ENCODE measurements around the gene DPYSL3. TPM values are rescaled to one million over a fixed set of nuclear protein-coding genes. Genes with fewer than 3 reads are reported as not detected.

DPYSL3 gene
- total RNA-seq, 4 donors from 2014 or later, result 5.2 to 62.9 (median 14.0) TPM

DNA sequence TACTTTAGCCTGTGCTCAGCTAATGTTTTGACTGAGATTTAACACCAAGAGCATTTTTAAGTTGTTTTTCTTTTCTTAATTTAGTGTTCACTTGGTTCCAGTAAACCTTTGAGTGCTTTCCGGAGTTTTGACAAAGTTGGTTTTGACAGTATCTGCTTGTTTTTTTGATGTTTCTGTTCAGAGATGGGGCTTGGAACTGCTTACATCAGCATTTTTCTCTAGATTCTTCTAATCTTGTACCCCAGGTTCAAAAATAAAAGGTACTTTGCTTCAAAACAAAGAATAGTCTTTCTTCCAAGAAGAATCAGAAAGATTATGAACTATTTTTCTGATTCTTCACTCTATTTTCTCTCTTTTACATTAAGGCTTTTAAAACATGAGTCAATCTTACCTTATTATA lies 132.2 kb downstream of the DPYSL3 start:
- Histone ChIP-seq H3K9me3 (no peaks in the 10 kb centered on the region), H3K36me3 (no peaks in the 10 kb centered on the region), H3K27ac (no peak overlapping the region), H3K4me3 (no peak overlapping the region), H3K4me1 (no peaks in the 10 kb centered on the region), H3K27me3 (peaks cover 0 to 4% (median 0%) of the 10 kb centered on the region in 4 donors)
- DNase-seq, result no peak
- TF ChIP-seq POLR2A (IDR thresholded peaks at IDR 0.05), result no peak
- TF ChIP-seq, protein P1, sequence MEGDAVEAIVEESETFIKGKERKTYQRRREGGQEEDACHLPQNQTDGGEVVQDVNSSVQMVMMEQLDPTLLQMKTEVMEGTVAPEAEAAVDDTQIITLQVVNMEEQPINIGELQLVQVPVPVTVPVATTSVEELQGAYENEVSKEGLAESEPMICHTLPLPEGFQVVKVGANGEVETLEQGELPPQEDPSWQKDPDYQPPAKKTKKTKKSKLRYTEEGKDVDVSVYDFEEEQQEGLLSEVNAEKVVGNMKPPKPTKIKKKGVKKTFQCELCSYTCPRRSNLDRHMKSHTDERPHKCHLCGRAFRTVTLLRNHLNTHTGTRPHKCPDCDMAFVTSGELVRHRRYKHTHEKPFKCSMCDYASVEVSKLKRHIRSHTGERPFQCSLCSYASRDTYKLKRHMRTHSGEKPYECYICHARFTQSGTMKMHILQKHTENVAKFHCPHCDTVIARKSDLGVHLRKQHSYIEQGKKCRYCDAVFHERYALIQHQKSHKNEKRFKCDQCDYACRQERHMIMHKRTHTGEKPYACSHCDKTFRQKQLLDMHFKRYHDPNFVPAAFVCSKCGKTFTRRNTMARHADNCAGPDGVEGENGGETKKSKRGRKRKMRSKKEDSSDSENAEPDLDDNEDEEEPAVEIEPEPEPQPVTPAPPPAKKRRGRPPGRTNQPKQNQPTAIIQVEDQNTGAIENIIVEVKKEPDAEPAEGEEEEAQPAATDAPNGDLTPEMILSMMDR (IDR thresholded peaks at IDR 0.05), result no peak
- 78 to 87% methylated on average over 1 of the region's 1 CpG for WGBS, 2 donors
- intact Hi-C loops (cut with DNase I), result no loop called here

DNA sequence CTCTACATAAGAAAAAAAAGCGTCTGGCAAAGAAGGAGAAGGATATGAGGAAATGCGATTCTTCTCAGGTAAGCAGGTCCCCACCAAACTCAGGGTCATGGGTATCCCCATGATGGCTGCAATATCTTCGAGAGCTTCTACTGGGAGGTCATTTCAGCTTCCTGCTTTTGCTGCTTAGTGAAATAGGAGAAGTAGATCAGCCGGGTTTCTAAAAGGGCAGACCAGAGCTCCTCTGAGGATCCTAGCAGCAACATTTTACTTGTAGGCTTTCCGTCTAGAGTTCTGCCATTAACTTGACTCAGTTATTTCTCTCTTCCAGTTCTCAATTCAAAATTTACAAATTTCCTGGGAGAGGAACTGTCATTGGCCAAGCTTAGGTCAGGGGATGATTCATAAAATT lies 134.7 kb downstream of the DPYSL3 start:
- DNase-seq, result no peak
- intact Hi-C loops (cut with DNase I), result no loop called here
- Histone ChIP-seq H3K36me3 (no peaks in the 10 kb centered on the region), H3K27me3 (peaks cover 0 to 4% (median 0%) of the 10 kb centered on the region in 4 donors), H3K4me3 (no peak overlapping the region), H3K9me3 (no peaks in the 10 kb centered on the region), H3K4me1 (no peaks in the 10 kb centered on the region), H3K27ac (no peak overlapping the region)
- 74 to 83% methylated on average over 5 of the region's 5 CpGs for WGBS, 2 donors
- TF ChIP-seq, protein P1 (IDR thresholded peaks at IDR 0.05), result no peak
- TF ChIP-seq POLR2A (IDR thresholded peaks at IDR 0.05), result no peak

DNA sequence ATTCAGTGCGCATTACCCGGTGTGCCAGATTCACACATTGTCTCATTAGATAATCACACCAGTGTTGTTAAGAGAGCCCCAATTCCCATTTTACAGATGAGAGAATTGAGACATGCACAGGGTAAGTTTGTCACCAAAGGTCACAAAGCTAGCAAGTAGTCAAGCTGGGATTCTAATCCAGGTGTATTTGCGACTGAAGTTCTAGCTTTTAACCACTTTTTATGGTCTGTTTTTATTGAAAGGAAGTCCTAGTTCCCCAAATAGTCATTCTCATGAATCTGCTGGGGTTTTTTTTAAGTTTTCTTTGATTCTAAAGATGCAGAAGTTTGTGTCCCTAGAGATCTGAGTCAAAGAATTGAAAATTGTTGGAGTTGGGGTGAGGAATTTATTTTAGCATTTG lies 136.5 kb downstream of the DPYSL3 start:
- Histone ChIP-seq H3K36me3 (no peaks in the 10 kb centered on the region), H3K4me1 (no peaks in the 10 kb centered on the region), H3K4me3 (no peak overlapping the region), H3K27ac (no peak overlapping the region), H3K27me3 (peaks cover 0 to 2% (median 0%) of the 10 kb centered on the region in 4 donors), H3K9me3 (no peaks in the 10 kb centered on the region)
- WGBS, 2 donors, result 78 to 90% methylated on average over 3 of the region's 3 CpGs
- intact Hi-C loops (cut with DNase I), result loop anchor here (5.0 kb wide), 1 partner anchor 151 kb away; no protein-coding TSS in a partner anchor
- TF ChIP-seq POLR2A (IDR thresholded peaks at IDR 0.05), result no peak
- TF ChIP-seq, protein P1 (IDR thresholded peaks at IDR 0.05), result no peak
- no peak for DNase-seq

DNA sequence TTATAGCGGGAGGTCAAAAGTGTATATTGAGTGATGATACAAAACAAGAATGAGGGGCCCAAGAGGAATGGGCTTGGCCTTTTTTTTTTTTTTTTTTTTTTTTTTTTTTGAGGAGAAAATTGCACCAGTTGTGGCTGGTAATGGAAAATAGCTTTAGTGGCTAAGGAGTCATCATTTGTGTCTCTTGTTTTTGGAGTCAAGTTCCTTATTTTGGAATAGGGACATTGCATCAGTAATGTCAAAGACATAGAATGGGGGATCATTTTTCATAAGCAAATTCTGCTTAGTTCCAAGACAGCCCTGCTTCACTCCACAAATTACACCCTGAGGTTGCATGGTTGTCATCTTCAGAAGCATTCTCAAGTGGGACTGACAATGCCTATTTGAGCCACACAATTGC lies 137.7 kb downstream of the DPYSL3 start:
- H3K4me3 ChIP-seq, result no peak overlapping the region
- WGBS, 2 donors, result 97 to 100% methylated on average over 1 of the region's 1 CpG
- DNase-seq, result no peak
- H3K9me3 ChIP-seq, result no peaks in the 10 kb centered on the region
- no peaks in the 10 kb centered on the region for H3K36me3 ChIP-seq
- TF ChIP-seq, protein P1 (IDR thresholded peaks at IDR 0.05), result no peak
- no peak for TF ChIP-seq POLR2A (IDR thresholded peaks at IDR 0.05)
- no peak overlapping the region for H3K27ac ChIP-seq
- no peaks in the 10 kb centered on the region for H3K4me1 ChIP-seq
- H3K27me3 ChIP-seq, result no peaks in the 10 kb centered on the region
- intact Hi-C loops (cut with DNase I), result loop anchor here (5.0 kb wide), 1 partner anchor 150 kb away; no protein-coding TSS in a partner anchor

DNA sequence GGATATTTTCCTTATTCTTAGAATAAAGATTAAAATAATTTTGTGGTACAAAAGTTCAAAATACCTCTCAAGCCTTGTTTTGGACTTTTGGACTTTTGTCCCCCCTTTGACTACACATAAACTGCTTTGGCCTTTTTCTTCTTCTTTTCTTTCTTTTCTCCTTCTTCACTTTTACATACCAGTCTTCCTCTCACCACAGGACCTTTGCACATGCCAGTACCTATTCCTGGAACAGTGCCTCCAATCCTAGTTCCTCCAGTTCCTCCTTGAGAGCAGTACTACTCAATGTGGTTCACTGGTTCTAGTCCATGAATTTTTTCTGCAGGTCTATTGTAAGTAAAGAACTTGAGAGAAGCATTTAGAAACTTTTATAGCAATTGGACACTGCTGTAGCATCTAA lies 138.6 kb downstream of the DPYSL3 start:
- no peaks in the 10 kb centered on the region for H3K27me3 ChIP-seq
- no peaks in the 10 kb centered on the region for H3K4me1 ChIP-seq
- TF ChIP-seq, protein P1 (IDR thresholded peaks at IDR 0.05), result no peak
- TF ChIP-seq POLR2A (IDR thresholded peaks at IDR 0.05), result no peak
- no peaks in the 10 kb centered on the region for H3K9me3 ChIP-seq
- no peak overlapping the region for H3K4me3 ChIP-seq
- intact Hi-C loops (cut with DNase I), result loop anchor here (5.0 kb wide), 1 partner anchor 149 kb away; no protein-coding TSS in a partner anchor
- H3K27ac ChIP-seq, result no peak overlapping the region
- DNase-seq, result no peak
- H3K36me3 ChIP-seq, result no peaks in the 10 kb centered on the region

Data from esophagus squamous epithelium (tissue), 5 donors.